VCaP (cell line): ENCODE results near the gene IGLON5.
A peak's percentile ranks its signal among the peaks of the same experiment; 100 is the strongest.

Experiments
- H3K27ac ChIP-seq: fragments of 450-650 bp; 2 replicates; pipeline ENCODE4 v1.5.1; 2017
- CTCF ChIP-seq: fragments of 450-650 bp; conservative IDR thresholded peaks from 2 replicates; pipeline ENCODE4 v1.5.1; 2017; ENCODE audit warnings: mild to moderate bottlenecking, moderate library complexity

Gene IGLON5

DNA sequence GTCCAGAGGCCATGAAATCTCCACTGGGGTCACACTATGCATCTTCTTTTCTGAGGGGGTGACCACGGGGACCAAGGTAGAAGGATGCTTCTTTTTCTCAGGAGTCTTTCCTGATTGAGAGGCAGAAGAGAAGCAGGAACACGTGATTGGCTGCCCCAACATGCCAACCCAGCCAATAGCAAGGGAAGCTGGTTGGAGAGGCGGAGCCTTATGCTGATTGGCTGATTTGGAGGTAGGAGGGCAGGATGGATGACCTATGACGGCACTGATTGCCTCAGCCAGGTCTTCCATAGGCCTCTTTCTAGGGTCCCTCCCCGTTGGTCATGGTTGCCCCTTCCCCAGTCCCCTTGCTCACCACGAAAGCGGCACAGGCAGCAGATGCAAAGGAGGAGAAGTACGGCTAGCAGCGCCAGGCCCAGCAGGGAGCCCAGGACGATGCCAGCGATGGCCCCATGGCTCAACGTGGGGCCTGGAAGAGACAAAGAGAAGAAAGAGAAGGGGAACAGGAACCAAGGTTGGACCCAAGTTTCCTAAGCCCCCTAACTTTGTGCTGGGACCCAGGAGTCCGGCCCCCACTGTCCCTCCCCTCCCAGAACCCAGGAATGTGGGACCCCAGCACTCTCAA is 22.5 kb downstream of the IGLON5 start:
- TF ChIP-seq CTCF: no peak
- no peak overlapping the region for H3K27ac ChIP-seq

- no peak for TF ChIP-seq CTCF
Measured at GRCh38 chr19:51337141-51337860, 25.9 kb downstream of the IGLON5 start.

GRCh38 chr19:51337861-51338562 is 26.6 kb downstream of the IGLON5 start:
- peak overlapping the region; percentile 57; the same call in 1 of the 2 replicates for H3K27ac ChIP-seq
- TF ChIP-seq CTCF: no peak

More at GRCh38 chr19:51337141-51337860, 25.9 kb downstream of the IGLON5 start:
- no peak overlapping the region for H3K27ac ChIP-seq

DNA sequence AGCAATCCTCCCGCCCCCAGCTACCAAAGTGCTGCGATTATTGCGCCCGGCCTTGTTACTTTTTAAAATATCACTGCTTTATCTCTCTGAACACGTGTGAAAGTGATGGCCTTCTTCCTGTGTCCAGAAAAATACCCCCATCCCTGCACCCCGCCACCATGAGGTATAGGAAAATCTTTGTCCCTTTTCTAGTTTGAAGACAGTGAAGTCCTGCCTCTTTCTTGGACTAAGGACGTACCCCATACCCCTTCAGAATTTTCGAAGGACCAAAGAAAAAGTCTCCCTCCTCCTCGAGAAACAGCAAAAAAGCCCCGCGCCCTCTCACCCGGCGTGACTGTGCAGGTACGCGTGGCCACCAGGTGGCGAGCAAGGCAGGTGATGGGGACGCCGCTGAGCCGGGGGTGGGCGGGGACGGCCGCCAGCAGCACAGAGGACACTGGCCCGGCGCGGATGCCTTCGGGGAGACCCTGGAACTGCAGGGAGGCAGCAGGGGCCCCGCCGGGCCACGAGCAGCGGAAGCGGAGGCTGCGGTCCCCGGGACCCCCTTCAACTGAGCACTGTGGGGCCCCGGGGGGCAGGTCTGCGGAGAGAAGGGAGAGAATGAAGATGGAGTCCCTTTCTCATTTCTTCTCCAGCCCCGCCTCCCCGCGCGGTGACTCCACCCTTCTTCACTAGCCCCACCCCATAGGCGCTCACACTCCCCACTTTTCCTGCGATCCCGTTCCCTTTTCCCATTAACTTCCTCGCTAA is 27.3 kb downstream of the IGLON5 start:
- peak overlapping the region; percentile 57 for H3K27ac ChIP-seq
- TF ChIP-seq CTCF: peak; percentile 98

GRCh38 chr19:51339313-51339686 is 27.9 kb downstream of the IGLON5 start:
- TF ChIP-seq CTCF: no peak
- H3K27ac ChIP-seq: peak overlapping the region; percentile 57

- peak; percentile 55 for TF ChIP-seq CTCF
- peak overlapping the region; percentile 57 for H3K27ac ChIP-seq
Measured at GRCh38 chr19:51339687-51340656, 28.5 kb downstream of the IGLON5 start.
